ENCODE results near the gene RTN4R. TPM values are rescaled to one million over a fixed set of nuclear protein-coding genes. Genes with fewer than 3 reads are reported as not detected.

Gene RTN4R
- polyA plus RNA-seq, 2 donors: 1.9 to 2.5 TPM

DNA sequence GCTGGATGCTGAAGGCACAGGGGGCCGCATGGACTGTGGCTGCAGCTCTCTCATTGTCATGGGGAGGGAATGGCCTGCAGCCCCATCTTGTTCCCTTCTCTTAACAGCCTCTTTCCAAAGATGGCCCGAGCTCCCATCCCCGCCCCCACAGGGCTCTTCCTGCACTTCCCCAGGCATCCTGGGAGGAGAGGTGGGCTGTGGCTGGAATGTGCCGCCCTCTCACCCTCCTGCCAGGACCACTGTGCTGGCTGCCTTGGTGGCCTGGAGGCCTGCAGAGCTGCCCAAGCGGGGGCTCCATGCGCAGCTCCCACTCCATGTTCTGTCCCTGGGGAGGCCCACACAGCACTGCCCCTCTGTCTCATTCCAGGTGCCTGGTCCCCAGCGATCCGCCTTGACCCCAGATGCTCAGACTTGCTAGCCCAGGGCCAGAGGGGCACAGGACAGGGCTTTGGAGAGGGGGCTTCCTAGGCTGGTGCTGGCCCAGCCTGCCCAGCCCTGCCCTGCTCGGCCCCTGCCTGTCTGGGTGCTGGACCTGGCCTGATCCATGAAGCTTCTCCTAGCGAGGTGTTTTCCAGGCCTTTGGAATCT, 56.6 kb downstream of the RTN4R start:
- Histone ChIP-seq H3K36me3 (ENCODE audit: control insufficient read depth in 2 of 2, insufficient read depth in 2 of 2, low read length in 1 of 2) (no peaks in the 10 kb centered on the region), H3K4me1 (ENCODE audit: control insufficient read depth in 2 of 2, insufficient read depth in 2 of 2, low read length in 1 of 2) (peaks cover 3 to 21% of the 10 kb centered on the region in 2 donors), H3K27me3 (ENCODE audit: control insufficient read depth in 1 of 2, insufficient read depth in 2 of 2, low read length in 2 of 2) (no peaks in the 10 kb centered on the region), H3K9me3 (ENCODE audit: control insufficient read depth in 2 of 2, insufficient read depth in 1 of 2, low read depth in 1 of 2, low read length in 1 of 2) (no peaks in the 10 kb centered on the region), H3K27ac (ENCODE audit: low read depth in 2 of 2, low read length in 1 of 2) (no peak overlapping the region), H3K4me3 (ENCODE audit: low read depth in 1 of 2, low read length in 2 of 2) (no peak overlapping the region)
- 84 to 88% methylated on average over 10 of the region's 10 CpGs for whole genome bisulfite sequencing, 2 donors

DNA sequence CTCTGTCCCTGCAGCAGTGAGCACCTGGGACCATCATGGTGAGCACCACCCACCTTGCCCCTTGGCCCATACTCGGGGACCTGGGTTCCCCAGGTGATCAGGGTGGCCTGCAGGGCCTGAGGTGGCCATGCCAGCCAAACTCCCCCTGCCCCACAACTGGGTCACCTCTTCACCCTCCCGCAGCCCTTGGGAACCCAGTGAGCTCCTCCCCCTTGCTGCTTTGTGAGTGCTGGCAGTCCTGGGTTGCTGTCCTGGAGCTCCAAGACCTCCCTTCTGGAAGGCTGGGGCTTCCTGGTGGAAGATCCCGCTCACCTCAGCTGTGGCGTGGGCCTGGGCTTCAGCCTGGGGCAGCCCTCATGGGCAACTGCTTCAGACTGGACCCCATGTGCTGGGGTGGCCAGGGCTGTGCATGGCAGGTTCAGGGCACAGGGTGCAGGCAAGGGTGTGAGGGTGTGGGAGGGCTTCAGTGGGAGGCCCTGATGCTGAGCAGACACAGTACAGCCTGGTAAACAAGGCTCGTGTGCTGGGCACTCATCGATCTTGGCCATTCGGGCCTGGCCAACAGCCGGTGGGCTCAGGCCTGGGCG, 57.6 kb downstream of the RTN4R start:
- H3K27me3 ChIP-seq (ENCODE audit: control insufficient read depth in 1 of 2, insufficient read depth in 2 of 2, low read length in 2 of 2): no peaks in the 10 kb centered on the region
- no peak overlapping the region for H3K27ac ChIP-seq (ENCODE audit: low read depth in 2 of 2, low read length in 1 of 2)
- H3K9me3 ChIP-seq (ENCODE audit: control insufficient read depth in 2 of 2, insufficient read depth in 1 of 2, low read depth in 1 of 2, low read length in 1 of 2): no peaks in the 10 kb centered on the region
- no peaks in the 10 kb centered on the region for H3K36me3 ChIP-seq (ENCODE audit: control insufficient read depth in 2 of 2, insufficient read depth in 2 of 2, low read length in 1 of 2)
- H3K4me3 ChIP-seq (ENCODE audit: low read depth in 1 of 2, low read length in 2 of 2): no peak overlapping the region
- peaks cover 3 to 21% of the 10 kb centered on the region in 2 donors for H3K4me1 ChIP-seq (ENCODE audit: control insufficient read depth in 2 of 2, insufficient read depth in 2 of 2, low read length in 1 of 2)
- 82 to 86% methylated on average over 9 of the region's 9 CpGs for WGBS, 2 donors

DNA sequence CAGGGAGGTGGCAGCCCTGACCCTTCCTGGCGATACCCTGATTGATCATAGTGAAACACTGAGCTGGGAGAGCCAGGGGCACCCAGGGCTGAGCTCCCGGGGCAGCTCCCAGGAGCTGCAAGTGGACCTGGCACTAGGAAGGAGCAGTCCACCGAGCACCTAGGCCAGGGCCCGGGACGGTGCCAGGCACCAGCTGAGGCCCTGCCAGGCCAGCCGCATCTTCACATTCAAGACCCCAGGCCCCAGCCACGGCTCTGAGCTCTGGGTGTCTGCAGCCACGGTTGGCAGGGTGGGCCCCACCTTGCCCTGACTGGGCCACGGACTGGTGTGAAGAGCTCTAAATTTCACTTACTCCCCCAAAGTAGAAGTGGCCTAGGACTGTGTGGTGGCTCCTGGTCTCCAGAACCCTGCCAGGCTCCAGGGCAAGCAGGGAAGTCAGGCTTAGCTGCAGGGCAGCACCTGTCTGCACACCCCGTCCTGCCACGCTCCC, 58.3 kb downstream of the RTN4R start:
- Histone ChIP-seq H3K27me3 (ENCODE audit: control insufficient read depth in 1 of 2, insufficient read depth in 2 of 2, low read length in 2 of 2) (no peaks in the 10 kb centered on the region), H3K27ac (ENCODE audit: low read depth in 2 of 2, low read length in 1 of 2) (no peak overlapping the region), H3K4me1 (ENCODE audit: control insufficient read depth in 2 of 2, insufficient read depth in 2 of 2, low read length in 1 of 2) (peaks cover 3 to 24% of the 10 kb centered on the region in 2 donors), H3K4me3 (ENCODE audit: low read depth in 1 of 2, low read length in 2 of 2) (no peak overlapping the region), H3K36me3 (ENCODE audit: control insufficient read depth in 2 of 2, insufficient read depth in 2 of 2, low read length in 1 of 2) (no peaks in the 10 kb centered on the region), H3K9me3 (ENCODE audit: control insufficient read depth in 2 of 2, insufficient read depth in 1 of 2, low read depth in 1 of 2, low read length in 1 of 2) (no peaks in the 10 kb centered on the region)
- 90 to 92% methylated on average over 11 of the region's 11 CpGs for WGBS, 2 donors

DNA sequence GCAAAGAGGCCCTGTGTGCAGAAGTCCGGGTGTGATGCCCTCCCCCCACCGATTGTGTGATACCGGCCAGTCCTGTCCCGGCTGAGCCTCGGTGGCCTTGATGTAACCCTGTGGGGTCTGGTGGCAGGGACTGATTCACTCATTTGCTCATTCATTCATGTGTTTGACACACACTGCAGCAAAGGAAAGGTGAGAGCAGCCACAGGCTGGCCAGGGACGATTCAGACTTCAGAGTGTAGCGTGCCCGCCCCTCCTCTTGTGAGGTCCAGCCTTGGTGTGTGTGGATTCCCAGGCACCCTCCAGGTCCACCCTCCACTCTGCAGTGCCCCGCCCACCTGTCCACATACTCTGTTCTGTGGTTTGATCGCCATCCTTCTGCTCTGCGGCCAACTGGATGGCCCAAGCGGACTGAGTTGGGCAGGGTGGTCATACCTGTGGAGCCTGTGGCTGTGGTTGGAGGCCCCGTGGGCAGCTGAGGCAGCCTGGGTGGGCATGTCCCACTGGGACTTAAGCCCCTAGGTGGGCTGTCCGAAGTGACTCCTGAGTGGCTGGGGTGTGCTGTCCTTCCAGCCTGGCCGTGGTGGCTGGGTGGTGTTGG, 59.3 kb downstream of the RTN4R start:
- no peaks in the 10 kb centered on the region for H3K36me3 ChIP-seq (ENCODE audit: control insufficient read depth in 2 of 2, insufficient read depth in 2 of 2, low read length in 1 of 2)
- H3K27ac ChIP-seq (ENCODE audit: low read depth in 2 of 2, low read length in 1 of 2): no peak overlapping the region
- H3K4me1 ChIP-seq (ENCODE audit: control insufficient read depth in 2 of 2, insufficient read depth in 2 of 2, low read length in 1 of 2): peaks cover 4 to 24% of the 10 kb centered on the region in 2 donors
- no peak overlapping the region for H3K4me3 ChIP-seq (ENCODE audit: low read depth in 1 of 2, low read length in 2 of 2)
- H3K9me3 ChIP-seq (ENCODE audit: control insufficient read depth in 2 of 2, insufficient read depth in 1 of 2, low read depth in 1 of 2, low read length in 1 of 2): no peaks in the 10 kb centered on the region
- H3K27me3 ChIP-seq (ENCODE audit: control insufficient read depth in 1 of 2, insufficient read depth in 2 of 2, low read length in 2 of 2): no peaks in the 10 kb centered on the region
- 85 to 86% methylated on average over 15 of the region's 15 CpGs for WGBS, 2 donors

DNA sequence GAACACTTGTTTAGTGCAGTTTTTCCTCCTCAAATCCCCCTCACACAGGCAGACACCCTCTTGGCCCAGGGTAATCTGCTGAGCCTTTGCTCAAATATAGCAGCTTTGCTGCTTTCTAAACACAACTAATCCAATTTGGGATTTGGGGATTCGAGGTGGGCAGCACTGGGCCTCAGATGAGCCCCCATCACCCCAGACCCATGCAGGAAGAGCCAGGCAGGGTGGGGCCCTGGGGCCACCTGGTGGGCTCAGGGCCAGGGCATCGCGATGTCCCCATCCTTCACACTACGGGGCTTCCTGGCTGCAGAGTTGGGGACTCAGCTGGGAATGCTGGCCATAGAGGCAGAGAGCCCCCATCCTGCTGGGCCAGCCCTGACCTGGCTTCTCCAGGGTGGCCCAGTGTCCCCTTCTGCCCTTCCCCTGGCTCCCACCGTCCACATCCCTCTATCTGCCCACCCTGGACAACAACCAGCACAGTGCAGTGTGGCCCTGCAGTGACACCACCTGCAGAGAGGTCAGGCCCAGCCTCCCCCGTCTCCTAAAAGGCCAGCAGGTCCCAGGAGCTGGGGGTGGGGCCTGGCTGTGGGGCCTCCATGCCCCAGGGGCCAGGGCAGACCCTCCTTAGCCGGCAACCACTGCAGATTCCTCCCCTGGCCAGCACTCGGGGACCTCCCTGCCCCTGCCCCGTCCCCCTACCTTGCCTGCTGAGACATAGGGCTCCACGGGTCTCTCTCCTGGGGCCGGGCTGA, 60.7 kb downstream of the RTN4R start:
- H3K36me3 ChIP-seq (ENCODE audit: control insufficient read depth in 2 of 2, insufficient read depth in 2 of 2, low read length in 1 of 2): no peaks in the 10 kb centered on the region
- peaks cover 9 to 24% of the 10 kb centered on the region in 2 donors for H3K4me1 ChIP-seq (ENCODE audit: control insufficient read depth in 2 of 2, insufficient read depth in 2 of 2, low read length in 1 of 2)
- no peaks in the 10 kb centered on the region for H3K27me3 ChIP-seq (ENCODE audit: control insufficient read depth in 1 of 2, insufficient read depth in 2 of 2, low read length in 2 of 2)
- H3K9me3 ChIP-seq (ENCODE audit: control insufficient read depth in 2 of 2, insufficient read depth in 1 of 2, low read depth in 1 of 2, low read length in 1 of 2): no peaks in the 10 kb centered on the region
- 60 to 61% methylated on average over 11 of the region's 11 CpGs for WGBS, 2 donors
- peak overlapping the region in 1 of 2 donors; percentile 61 for H3K4me3 ChIP-seq (ENCODE audit: low read depth in 1 of 2, low read length in 2 of 2)
- no peak overlapping the region for H3K27ac ChIP-seq (ENCODE audit: low read depth in 2 of 2, low read length in 1 of 2)

DNA sequence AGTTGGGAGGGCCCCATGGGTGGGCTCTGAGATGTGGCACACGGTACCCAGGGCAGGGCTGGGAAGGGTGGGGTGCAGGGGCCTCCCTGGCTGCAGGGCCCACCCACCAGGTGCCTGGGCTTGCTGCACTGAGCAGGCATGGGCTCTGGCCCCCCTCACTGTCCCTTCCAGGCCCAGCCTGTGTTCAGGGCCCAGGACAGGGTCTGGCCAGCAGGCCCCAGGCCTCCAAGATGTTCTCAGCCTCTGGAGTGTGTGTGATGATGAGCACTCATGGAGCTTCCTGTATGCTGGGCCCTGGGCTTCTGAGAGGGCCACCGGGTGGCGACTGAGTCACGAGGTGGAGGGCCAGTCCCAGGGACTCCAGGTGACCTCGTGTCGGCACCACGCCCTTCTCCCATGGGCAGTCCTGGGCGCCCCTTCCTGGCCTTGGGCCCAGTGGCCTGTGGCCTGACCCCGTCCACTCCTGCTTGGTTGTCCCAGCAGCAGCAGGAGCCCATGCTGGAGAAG, 61.4 kb downstream of the RTN4R start:
- no peaks in the 10 kb centered on the region for H3K36me3 ChIP-seq (ENCODE audit: control insufficient read depth in 2 of 2, insufficient read depth in 2 of 2, low read length in 1 of 2)
- peak overlapping the region; percentile 54 to 61 for H3K4me3 ChIP-seq (ENCODE audit: low read depth in 1 of 2, low read length in 2 of 2)
- 24 to 29% methylated on average over 8 to 9 of the region's 9 CpGs for WGBS, 2 donors
- peaks cover 9 to 19% of the 10 kb centered on the region in 2 donors for H3K4me1 ChIP-seq (ENCODE audit: control insufficient read depth in 2 of 2, insufficient read depth in 2 of 2, low read length in 1 of 2)
- no peaks in the 10 kb centered on the region for H3K27me3 ChIP-seq (ENCODE audit: control insufficient read depth in 1 of 2, insufficient read depth in 2 of 2, low read length in 2 of 2)
- peak overlapping the region; percentile 24 to 71 for H3K27ac ChIP-seq (ENCODE audit: low read depth in 2 of 2, low read length in 1 of 2)
- no peaks in the 10 kb centered on the region for H3K9me3 ChIP-seq (ENCODE audit: control insufficient read depth in 2 of 2, insufficient read depth in 1 of 2, low read depth in 1 of 2, low read length in 1 of 2)

DNA sequence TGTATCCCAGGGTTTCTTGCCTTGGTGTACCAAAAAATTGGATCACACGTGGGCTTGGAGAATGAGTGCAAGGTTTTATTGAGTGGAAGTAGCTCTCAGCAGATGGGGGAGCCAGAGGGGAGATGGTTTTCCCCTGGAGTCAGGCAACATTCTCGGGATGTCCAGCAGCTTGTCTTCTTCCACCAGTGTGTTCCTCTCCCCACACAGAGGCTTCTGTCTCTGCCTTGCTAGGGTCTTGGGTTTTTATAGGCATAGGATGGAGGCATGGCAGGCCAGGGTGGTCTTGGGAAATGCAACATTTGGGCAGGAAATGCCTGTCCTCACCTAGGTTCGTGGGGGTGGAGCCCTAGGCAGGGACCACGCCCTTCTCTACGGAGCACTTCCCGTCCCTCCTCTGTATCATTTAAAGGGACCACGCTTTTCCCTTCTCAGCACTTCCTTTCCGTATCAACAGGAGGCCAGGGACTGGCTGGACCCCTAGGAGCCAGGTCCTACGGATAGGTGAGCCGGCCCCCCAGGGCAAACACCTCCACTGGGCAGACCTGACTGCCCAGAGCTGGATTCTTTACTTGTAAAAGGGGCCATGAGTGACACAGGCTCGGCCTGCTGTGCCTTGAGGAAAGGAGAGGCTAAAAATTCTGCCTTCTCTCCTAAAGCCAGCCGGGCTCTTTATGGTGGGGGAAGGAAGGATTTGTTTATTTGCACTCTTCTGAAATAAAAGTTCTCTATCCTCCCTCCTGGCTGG, 62.0 kb downstream of the RTN4R start:
- H3K9me3 ChIP-seq (ENCODE audit: control insufficient read depth in 2 of 2, insufficient read depth in 1 of 2, low read depth in 1 of 2, low read length in 1 of 2): no peaks in the 10 kb centered on the region
- 21 to 22% methylated on average over 12 of the region's 12 CpGs for WGBS, 2 donors
- no peaks in the 10 kb centered on the region for H3K36me3 ChIP-seq (ENCODE audit: control insufficient read depth in 2 of 2, insufficient read depth in 2 of 2, low read length in 1 of 2)
- peak overlapping the region; percentile 54 to 61 for H3K4me3 ChIP-seq (ENCODE audit: low read depth in 1 of 2, low read length in 2 of 2)
- H3K27me3 ChIP-seq (ENCODE audit: control insufficient read depth in 1 of 2, insufficient read depth in 2 of 2, low read length in 2 of 2): no peaks in the 10 kb centered on the region
- peaks cover 9 to 19% of the 10 kb centered on the region in 2 donors for H3K4me1 ChIP-seq (ENCODE audit: control insufficient read depth in 2 of 2, insufficient read depth in 2 of 2, low read length in 1 of 2)
- H3K27ac ChIP-seq (ENCODE audit: low read depth in 2 of 2, low read length in 1 of 2): peak overlapping the region; percentile 24 to 71

DNA sequence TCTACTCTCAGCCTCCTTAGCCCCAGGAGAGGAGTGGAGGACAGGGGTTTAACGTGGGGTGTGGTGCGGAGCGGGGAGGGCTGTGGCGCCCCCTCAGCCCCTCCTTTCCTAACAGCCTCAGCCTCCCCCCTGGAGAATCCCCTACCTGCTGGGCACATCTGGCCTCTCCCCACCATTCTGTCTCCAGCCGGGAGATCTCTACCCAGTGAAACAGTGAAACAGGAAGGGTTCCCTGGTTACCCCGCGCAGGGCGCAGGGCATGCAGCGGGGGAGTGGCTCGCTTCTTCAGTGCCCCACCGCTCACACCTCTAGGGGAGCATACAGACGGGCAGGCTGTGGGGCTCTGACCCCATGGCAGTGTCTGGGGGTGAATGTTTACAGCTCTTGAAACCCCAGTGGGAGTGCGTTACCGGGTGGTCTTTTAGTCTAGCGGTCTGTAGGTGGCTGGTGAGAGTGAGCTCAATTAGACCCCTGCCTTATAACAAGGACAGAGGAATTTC, 62.6 kb downstream of the RTN4R start:
- no peaks in the 10 kb centered on the region for H3K27me3 ChIP-seq (ENCODE audit: control insufficient read depth in 1 of 2, insufficient read depth in 2 of 2, low read length in 2 of 2)
- H3K27ac ChIP-seq (ENCODE audit: low read depth in 2 of 2, low read length in 1 of 2): no peak overlapping the region
- no peak overlapping the region for H3K4me3 ChIP-seq (ENCODE audit: low read depth in 1 of 2, low read length in 2 of 2)
- 88 to 90% methylated on average over 15 of the region's 15 CpGs for WGBS, 2 donors
- no peaks in the 10 kb centered on the region for H3K36me3 ChIP-seq (ENCODE audit: control insufficient read depth in 2 of 2, insufficient read depth in 2 of 2, low read length in 1 of 2)
- no peaks in the 10 kb centered on the region for H3K9me3 ChIP-seq (ENCODE audit: control insufficient read depth in 2 of 2, insufficient read depth in 1 of 2, low read depth in 1 of 2, low read length in 1 of 2)
- H3K4me1 ChIP-seq (ENCODE audit: control insufficient read depth in 2 of 2, insufficient read depth in 2 of 2, low read length in 1 of 2): peaks cover 9 to 19% of the 10 kb centered on the region in 2 donors

DNA sequence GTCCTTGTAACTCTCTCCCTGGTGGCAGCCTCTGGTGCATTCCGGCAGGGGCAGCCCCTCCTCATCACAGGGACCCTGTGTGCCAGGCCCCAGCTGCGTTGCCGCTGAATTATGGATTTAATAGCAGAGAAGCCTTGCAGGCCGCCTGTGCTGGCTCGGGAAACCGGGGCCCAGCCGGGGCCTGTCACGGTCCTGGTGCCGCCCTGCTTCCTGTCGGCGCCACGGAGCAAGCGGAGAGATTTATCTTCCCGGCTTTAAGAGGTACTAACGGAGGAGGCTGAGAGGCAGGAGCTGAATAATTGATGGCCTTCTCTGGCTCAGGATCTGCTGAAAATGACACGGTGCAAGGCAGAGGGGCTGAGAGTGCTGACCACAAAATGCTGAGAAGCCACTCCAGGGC, 63.3 kb downstream of the RTN4R start:
- no peaks in the 10 kb centered on the region for H3K27me3 ChIP-seq (ENCODE audit: control insufficient read depth in 1 of 2, insufficient read depth in 2 of 2, low read length in 2 of 2)
- 58 to 71% methylated on average over 16 of the region's 16 CpGs for WGBS, 2 donors
- H3K9me3 ChIP-seq (ENCODE audit: control insufficient read depth in 2 of 2, insufficient read depth in 1 of 2, low read depth in 1 of 2, low read length in 1 of 2): no peaks in the 10 kb centered on the region
- no peaks in the 10 kb centered on the region for H3K36me3 ChIP-seq (ENCODE audit: control insufficient read depth in 2 of 2, insufficient read depth in 2 of 2, low read length in 1 of 2)
- no peak overlapping the region for H3K4me3 ChIP-seq (ENCODE audit: low read depth in 1 of 2, low read length in 2 of 2)
- peaks cover 9 to 19% of the 10 kb centered on the region in 2 donors for H3K4me1 ChIP-seq (ENCODE audit: control insufficient read depth in 2 of 2, insufficient read depth in 2 of 2, low read length in 1 of 2)
- no peak overlapping the region for H3K27ac ChIP-seq (ENCODE audit: low read depth in 2 of 2, low read length in 1 of 2)

Measured in esophagus (tissue), 2 donors.